ENCODE measurements around the gene STRN4. TPM values are rescaled to one million over a fixed set of nuclear protein-coding genes. Genes with fewer than 3 reads are reported as not detected.

Gene STRN4
- total and polyA plus RNA-seq, 3 experiments from 2014 or later, result 23.2 to 70.4 (median 68.8) TPM

DNA sequence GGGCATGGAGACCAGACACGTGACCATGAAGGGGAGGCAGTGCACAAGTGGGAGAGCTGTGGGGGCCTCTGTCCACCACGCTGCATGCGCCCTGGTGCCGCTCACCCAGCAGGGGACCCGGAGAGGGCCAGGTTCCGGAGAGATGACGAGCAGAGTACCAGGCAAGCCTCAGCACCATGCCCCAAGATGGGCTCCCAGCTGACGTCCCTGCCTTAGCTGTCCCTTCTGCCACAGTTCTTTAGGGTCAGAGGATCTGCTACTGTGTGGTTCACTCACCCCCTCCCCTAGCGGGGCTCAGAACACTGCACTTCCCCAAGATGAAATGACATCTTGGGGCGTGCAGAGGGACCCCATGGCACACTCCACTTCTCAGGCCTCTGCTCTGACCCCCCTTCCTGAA, 19.7 kb downstream of the STRN4 start:
- Histone ChIP-seq H3K4me3 (ENCODE audit: low read length) (no peak overlapping the region), H3K27ac (ENCODE audit: low read depth, low read length) (no peak overlapping the region), H3K27me3 (ENCODE audit: insufficient read depth, low read length, poor library complexity, severe bottlenecking) (no peaks in the 10 kb centered on the region), H3K36me3 (ENCODE audit: insufficient read depth, low read length) (peaks cover 61% of the 10 kb centered on the region), H3K4me1 (ENCODE audit: insufficient read depth, low read length) (peaks cover 6% of the 10 kb centered on the region), H3K9me3 (ENCODE audit: low read length) (no peaks in the 10 kb centered on the region)
- H3K27ac Mint-ChIP-seq, result no peak overlapping the region
- H3K36me3 Mint-ChIP-seq, result peaks cover 0 to 89% (median 11%) of the 10 kb centered on the region in 3 donors
- H3K9me3 Mint-ChIP-seq, result no peaks in the 10 kb centered on the region
- H3K4me3 Mint-ChIP-seq, result no peak overlapping the region
- H3K27me3 Mint-ChIP-seq, result no peaks in the 10 kb centered on the region
- peaks cover 12 to 18% (median 15%) of the 10 kb centered on the region in 3 donors for H3K4me1 Mint-ChIP-seq
- DNase-seq, result no peak
- POLR2A ChIA-PET, result interaction anchor here (0.5 kb wide), 1 partner anchor 1600 kb away, joined by 4 read pairs; no protein-coding TSS in a partner anchor
- CTCF ChIA-PET, result interaction anchor here (6.3 kb wide), 1 partner anchor 22 kb away, joined by 124 read pairs; no protein-coding TSS in a partner anchor

DNA sequence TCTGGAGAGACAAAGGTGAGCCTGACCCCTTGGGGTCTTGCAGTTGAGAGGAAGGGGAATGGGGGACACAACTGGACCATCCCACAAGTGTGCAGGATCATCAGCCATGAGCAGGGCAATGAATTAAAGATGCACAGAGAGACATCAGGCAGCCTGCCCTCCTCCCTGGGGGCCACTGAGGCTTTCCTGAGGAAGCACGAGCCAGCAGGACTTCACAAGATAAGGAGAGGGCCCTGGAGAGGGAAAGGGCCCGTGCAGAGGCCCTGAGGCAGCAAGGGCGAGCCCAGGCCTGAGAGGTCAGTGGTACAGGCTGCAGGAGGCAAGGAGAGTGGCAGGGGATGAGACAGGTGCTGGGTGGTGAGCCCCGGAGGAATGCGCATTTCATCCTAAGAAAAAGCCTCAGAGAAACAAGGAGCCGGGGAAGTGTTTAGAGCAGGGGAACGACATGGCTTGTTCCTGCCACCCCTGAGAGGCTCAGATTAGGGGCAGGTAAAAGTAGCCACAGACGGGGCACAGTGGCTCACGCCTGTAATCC, 20.3 kb downstream of the STRN4 start:
- Histone ChIP-seq H3K27me3 (ENCODE audit: insufficient read depth, low read length, poor library complexity, severe bottlenecking) (no peaks in the 10 kb centered on the region), H3K27ac (ENCODE audit: low read depth, low read length) (no peak overlapping the region), H3K4me3 (ENCODE audit: low read length) (no peak overlapping the region), H3K9me3 (ENCODE audit: low read length) (no peaks in the 10 kb centered on the region), H3K4me1 (ENCODE audit: insufficient read depth, low read length) (peaks cover 6% of the 10 kb centered on the region), H3K36me3 (ENCODE audit: insufficient read depth, low read length) (peaks cover 61% of the 10 kb centered on the region)
- Mint-ChIP-seq H3K27me3 (no peaks in the 10 kb centered on the region), H3K4me1 (peaks cover 9 to 24% (median 15%) of the 10 kb centered on the region in 3 donors), H3K27ac (peak overlapping the region in 2 of 8 donors; percentile 73 to 85), H3K9me3 (no peaks in the 10 kb centered on the region), H3K4me3 (no peak overlapping the region), H3K36me3 (peaks cover 0 to 89% (median 14%) of the 10 kb centered on the region in 3 donors)
- POLR2A ChIA-PET, result no interaction called here
- DNase-seq, result no peak
- CTCF ChIA-PET, result interaction anchor here (6.3 kb wide), 1 partner anchor 21 kb away, joined by 124 read pairs; no protein-coding TSS in a partner anchor

DNA sequence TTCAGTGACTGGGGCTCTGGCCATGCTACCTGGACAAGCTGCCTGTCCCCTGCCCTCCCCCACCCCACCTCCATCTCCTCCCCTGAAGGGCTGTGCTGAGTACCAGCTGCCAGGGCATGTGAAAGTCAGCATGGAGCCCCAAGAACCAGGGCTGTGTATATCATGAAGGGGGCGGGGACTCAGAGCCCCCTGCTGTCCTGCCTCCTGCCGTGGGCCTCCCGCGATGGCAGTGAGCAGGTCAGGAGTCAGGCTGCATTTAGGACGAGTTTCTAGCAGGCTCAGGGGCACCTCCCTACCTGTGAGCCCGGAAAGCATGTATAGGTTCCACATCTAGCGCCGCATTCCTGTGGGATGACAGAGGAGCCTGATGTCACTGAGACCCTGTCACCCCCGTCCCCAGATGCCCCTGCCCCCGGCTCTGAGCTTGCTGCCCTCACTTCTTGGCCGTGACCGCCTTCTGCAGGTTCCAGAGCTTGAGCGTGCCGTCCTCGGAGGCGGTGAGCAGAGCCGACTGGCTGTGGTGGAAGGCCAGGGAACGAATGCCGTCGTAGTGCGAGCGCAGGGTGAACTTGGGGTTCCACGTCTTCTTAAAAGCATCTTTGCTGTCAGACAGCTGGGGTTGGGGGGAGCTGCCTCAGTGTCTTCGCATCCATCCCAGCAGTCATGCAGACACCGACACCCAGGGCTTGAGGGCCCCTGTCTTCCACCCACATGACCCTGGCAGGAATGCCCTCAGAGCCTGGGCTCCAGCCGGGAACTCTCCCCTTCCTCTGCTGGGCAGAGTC, 21.0 kb downstream of the STRN4 start:
- H3K4me1 Mint-ChIP-seq, result peaks cover 9 to 29% (median 17%) of the 10 kb centered on the region in 3 donors
- no peaks in the 10 kb centered on the region for H3K9me3 Mint-ChIP-seq
- H3K4me3 Mint-ChIP-seq, result no peak overlapping the region
- CTCF ChIA-PET, result interaction anchor here (1.9 kb wide), 1 partner anchor 11 kb away, joined by 5 read pairs; no protein-coding TSS in a partner anchor
- POLR2A ChIA-PET, result interaction anchor here (1.4 kb wide), 1 partner anchor 13 kb away, joined by 3 read pairs; no protein-coding TSS in a partner anchor
- DNase-seq, result no peak
- no peak overlapping the region for H3K4me3 ChIP-seq (ENCODE audit: low read length)
- no peaks in the 10 kb centered on the region for H3K9me3 ChIP-seq (ENCODE audit: low read length)
- H3K36me3 Mint-ChIP-seq, result peaks cover 0 to 87% (median 14%) of the 10 kb centered on the region in 3 donors
- H3K27me3 Mint-ChIP-seq, result no peaks in the 10 kb centered on the region
- H3K36me3 ChIP-seq (ENCODE audit: insufficient read depth, low read length), result peaks cover 56% of the 10 kb centered on the region
- H3K27ac Mint-ChIP-seq, result no peak overlapping the region
- no peak overlapping the region for H3K27ac ChIP-seq (ENCODE audit: low read depth, low read length)
- H3K27me3 ChIP-seq (ENCODE audit: insufficient read depth, low read length, poor library complexity, severe bottlenecking), result no peaks in the 10 kb centered on the region
- H3K4me1 ChIP-seq (ENCODE audit: insufficient read depth, low read length), result peaks cover 6% of the 10 kb centered on the region

DNA sequence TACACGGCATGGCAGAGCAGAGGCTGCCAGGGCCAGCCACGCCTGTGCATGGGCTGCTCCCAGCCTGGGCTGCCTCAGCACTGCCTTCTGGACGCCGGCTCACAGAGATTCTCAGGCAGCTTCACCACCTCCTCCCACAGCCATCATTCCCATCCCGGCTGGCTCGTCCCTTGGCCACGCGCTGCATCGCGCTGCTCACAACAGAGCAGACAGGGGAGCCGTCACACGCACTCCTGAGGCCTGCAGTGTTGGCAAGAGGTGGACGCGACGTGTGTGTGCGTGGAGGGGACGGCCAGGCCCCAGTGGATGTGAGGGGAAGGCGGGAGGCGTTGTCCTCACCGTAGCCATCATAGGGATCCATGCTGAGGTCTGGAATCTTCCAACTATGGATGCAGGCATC, 21.8 kb downstream of the STRN4 start:
- no peaks in the 10 kb centered on the region for H3K27me3 ChIP-seq (ENCODE audit: insufficient read depth, low read length, poor library complexity, severe bottlenecking)
- no peak overlapping the region for H3K4me3 ChIP-seq (ENCODE audit: low read length)
- H3K4me1 ChIP-seq (ENCODE audit: insufficient read depth, low read length), result peaks cover 8% of the 10 kb centered on the region
- Mint-ChIP-seq H3K9me3 (no peaks in the 10 kb centered on the region), H3K27ac (peak overlapping the region in 1 of 8 donors; percentile 36), H3K27me3 (no peaks in the 10 kb centered on the region), H3K4me1 (peaks cover 11 to 33% (median 18%) of the 10 kb centered on the region in 3 donors), H3K36me3 (peaks cover 0 to 85% (median 14%) of the 10 kb centered on the region in 3 donors), H3K4me3 (no peak overlapping the region)
- no peak overlapping the region for H3K27ac ChIP-seq (ENCODE audit: low read depth, low read length)
- no peak for DNase-seq
- peaks cover 50% of the 10 kb centered on the region for H3K36me3 ChIP-seq (ENCODE audit: insufficient read depth, low read length)
- ChIA-PET POLR2A (interaction anchor here (1.4 kb wide), 1 partner anchor 12 kb away, joined by 3 read pairs; no protein-coding TSS in a partner anchor), CTCF (interaction anchor here (1.9 kb wide), 1 partner anchor 11 kb away, joined by 5 read pairs; no protein-coding TSS in a partner anchor)
- H3K9me3 ChIP-seq (ENCODE audit: low read length), result no peaks in the 10 kb centered on the region

DNA sequence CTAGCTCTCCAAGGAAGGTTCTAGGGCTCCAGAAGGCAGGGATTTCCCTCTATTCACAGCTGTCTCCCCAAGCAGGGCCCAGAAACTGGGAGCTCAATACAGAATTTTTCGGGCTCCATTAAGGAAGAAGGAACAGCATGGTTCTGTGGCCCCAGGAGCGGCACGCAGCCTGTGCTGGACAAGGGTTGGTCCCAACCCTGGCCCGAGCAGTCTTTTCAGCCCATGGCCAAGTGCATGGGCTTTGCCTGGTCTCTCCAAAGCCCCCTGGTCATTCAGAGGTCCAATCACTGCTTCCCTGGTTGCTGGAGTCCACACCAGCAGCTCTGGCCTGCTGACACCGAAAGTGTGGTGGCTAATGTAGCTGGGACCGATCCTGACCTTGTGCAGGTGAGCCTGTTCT, 22.8 kb downstream of the STRN4 start:
- Mint-ChIP-seq H3K27me3 (no peaks in the 10 kb centered on the region), H3K4me3 (peak overlapping the region in 1 of 7 donors; percentile 16), H3K36me3 (peaks cover 0 to 77% (median 14%) of the 10 kb centered on the region in 3 donors), H3K4me1 (peaks cover 12 to 35% (median 19%) of the 10 kb centered on the region in 3 donors), H3K27ac (no peak overlapping the region), H3K9me3 (no peaks in the 10 kb centered on the region)
- H3K4me1 ChIP-seq (ENCODE audit: insufficient read depth, low read length), result peaks cover 14% of the 10 kb centered on the region
- no peak overlapping the region for H3K4me3 ChIP-seq (ENCODE audit: low read length)
- H3K27ac ChIP-seq (ENCODE audit: low read depth, low read length), result no peak overlapping the region
- H3K9me3 ChIP-seq (ENCODE audit: low read length), result no peaks in the 10 kb centered on the region
- DNase-seq, result no peak
- H3K36me3 ChIP-seq (ENCODE audit: insufficient read depth, low read length), result peaks cover 42% of the 10 kb centered on the region
- no peaks in the 10 kb centered on the region for H3K27me3 ChIP-seq (ENCODE audit: insufficient read depth, low read length, poor library complexity, severe bottlenecking)
- ChIA-PET CTCF (interaction anchor here (0.6 to 1.9 kb wide), 3 partner anchors 10 to 58 kb away, joined by 3 to 5 read pairs (median 4); no protein-coding TSS in a partner anchor), POLR2A (interaction anchor here (1.0 kb wide), 1 partner anchor 9 kb away, joined by 4 read pairs; no protein-coding TSS in a partner anchor)

DNA sequence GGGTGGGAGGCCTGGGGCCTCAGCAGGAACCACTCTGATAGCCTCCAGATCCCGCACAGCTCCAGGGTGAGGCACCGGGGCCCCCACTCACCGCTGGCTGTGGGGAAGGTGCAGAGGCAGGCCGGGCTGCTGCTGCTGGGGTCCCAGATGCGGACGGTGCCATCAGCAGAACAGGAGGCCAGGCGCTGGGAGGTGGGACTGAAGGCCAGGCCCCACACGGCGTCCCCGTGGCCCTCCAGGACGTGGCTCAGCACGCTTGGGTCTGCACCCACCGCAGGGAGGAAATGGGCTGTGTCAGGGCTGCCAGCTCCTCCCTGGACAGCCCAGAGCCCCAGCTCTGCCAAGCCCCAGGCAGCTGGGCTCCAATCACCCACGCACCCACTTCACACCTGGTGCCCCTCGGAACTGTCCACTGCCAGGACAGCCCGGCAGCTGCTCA, 23.2 kb downstream of the STRN4 start:
- H3K4me3 Mint-ChIP-seq, result no peak overlapping the region
- no peak overlapping the region for H3K27ac ChIP-seq (ENCODE audit: low read depth, low read length)
- H3K27me3 Mint-ChIP-seq, result no peaks in the 10 kb centered on the region
- H3K4me3 ChIP-seq (ENCODE audit: low read length), result no peak overlapping the region
- no peaks in the 10 kb centered on the region for H3K9me3 Mint-ChIP-seq
- CTCF ChIA-PET, result interaction anchor here (0.6 to 1.9 kb wide), 2 partner anchors 9 to 57 kb away, joined by 4 to 5 read pairs; no protein-coding TSS in a partner anchor
- peaks cover 38% of the 10 kb centered on the region for H3K36me3 ChIP-seq (ENCODE audit: insufficient read depth, low read length)
- peaks cover 16% of the 10 kb centered on the region for H3K4me1 ChIP-seq (ENCODE audit: insufficient read depth, low read length)
- POLR2A ChIA-PET, result interaction anchor here (1.0 kb wide), 1 partner anchor 9 kb away, joined by 4 read pairs; no protein-coding TSS in a partner anchor
- H3K27ac Mint-ChIP-seq, result no peak overlapping the region
- peaks cover 0 to 75% (median 14%) of the 10 kb centered on the region in 3 donors for H3K36me3 Mint-ChIP-seq
- H3K27me3 ChIP-seq (ENCODE audit: insufficient read depth, low read length, poor library complexity, severe bottlenecking), result no peaks in the 10 kb centered on the region
- H3K4me1 Mint-ChIP-seq, result peaks cover 16 to 38% (median 23%) of the 10 kb centered on the region in 3 donors
- no peak for DNase-seq
- no peaks in the 10 kb centered on the region for H3K9me3 ChIP-seq (ENCODE audit: low read length)

DNA sequence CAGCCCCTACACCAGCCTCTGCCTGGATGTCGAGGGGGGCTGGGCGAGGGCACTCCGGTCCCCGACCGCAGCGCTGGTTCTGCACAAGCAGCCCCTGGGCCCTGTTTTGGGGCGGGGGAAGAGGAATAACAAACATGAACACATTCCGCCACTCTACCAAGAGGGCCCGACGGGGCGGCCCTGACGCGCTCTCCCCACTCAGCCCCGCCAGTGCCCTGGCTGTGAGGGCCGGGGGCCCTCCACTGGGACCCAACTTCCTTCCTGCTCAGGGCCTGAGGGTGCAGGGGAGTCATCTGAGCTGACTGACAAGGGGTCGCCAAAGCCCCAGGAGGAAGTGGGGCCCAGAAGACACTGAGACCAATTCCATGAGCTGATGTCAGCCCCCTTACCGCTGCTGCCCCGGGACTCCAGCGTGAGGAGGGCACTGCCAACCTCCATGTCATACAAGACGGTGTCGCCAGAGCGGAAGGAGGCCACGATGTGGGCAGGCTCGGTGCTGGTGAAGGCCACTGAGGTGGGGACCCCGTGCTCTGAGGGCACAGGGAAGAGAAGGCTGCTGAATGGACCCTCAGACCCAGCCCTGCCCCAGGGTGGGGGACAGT, 23.7 kb downstream of the STRN4 start:
- no peaks in the 10 kb centered on the region for H3K9me3 Mint-ChIP-seq
- H3K4me1 ChIP-seq (ENCODE audit: insufficient read depth, low read length), result peaks cover 21% of the 10 kb centered on the region
- H3K27me3 Mint-ChIP-seq, result no peaks in the 10 kb centered on the region
- no peaks in the 10 kb centered on the region for H3K9me3 ChIP-seq (ENCODE audit: low read length)
- POLR2A ChIA-PET, result interaction anchor here (1.0 kb wide), 1 partner anchor 8 kb away, joined by 4 read pairs; no protein-coding TSS in a partner anchor
- no peak overlapping the region for H3K27ac ChIP-seq (ENCODE audit: low read depth, low read length)
- peaks cover 21 to 43% (median 28%) of the 10 kb centered on the region in 3 donors for H3K4me1 Mint-ChIP-seq
- H3K27ac Mint-ChIP-seq, result no peak overlapping the region
- no peak overlapping the region for H3K4me3 ChIP-seq (ENCODE audit: low read length)
- CTCF ChIA-PET, result no interaction called here
- H3K36me3 Mint-ChIP-seq, result peaks cover 0 to 76% (median 14%) of the 10 kb centered on the region in 3 donors
- H3K4me3 Mint-ChIP-seq, result no peak overlapping the region
- DNase-seq, result no peak
- no peaks in the 10 kb centered on the region for H3K27me3 ChIP-seq (ENCODE audit: insufficient read depth, low read length, poor library complexity, severe bottlenecking)
- H3K36me3 ChIP-seq (ENCODE audit: insufficient read depth, low read length), result peaks cover 33% of the 10 kb centered on the region
